Coronary artery (tissue), 2 donors: ENCODE data around the gene GRIK3.

Source experiments
- DNase-seq: peaks from one replicate; pipeline ENCODE4 v3.0.0-alpha.2; 2017; ENCODE audit warnings: low spot score
- H3K27ac ChIP-seq, 2 donors: fragments of 200-600 bp; sonication (generic); one replicate each; pipeline ENCODE4 v1.5.1; 2016 to 2019
- H3K4me3 ChIP-seq: fragments of 200-600 bp; sonication (generic); 2 replicates; pipeline ENCODE4 v1.5.1; 2016; ENCODE audit warnings: mild to moderate bottlenecking, moderate library complexity
- CTCF ChIP-seq: fragments of 200-600 bp; sonication (generic); IDR thresholded peaks from one replicate; pipeline ENCODE4 v1.5.1; 2019; ENCODE audit warnings: antibody characterized with exemption

GRIK3 gene

GRCh38 chr1:36845802-36846201 lies 188.5 kb downstream of the GRIK3 start:
- Histone ChIP-seq H3K4me3 (no peak overlapping the region), H3K27ac (no peak overlapping the region)
- TF ChIP-seq CTCF: no peak
- DNase-seq: no peak

- H3K4me3 ChIP-seq: no peak overlapping the region
- no peak for TF ChIP-seq CTCF
- no peak overlapping the region for H3K27ac ChIP-seq
- no peak for DNase-seq
Measured at GRCh38 chr1:36844917-36845316, 189.4 kb downstream of the GRIK3 start.

- Histone ChIP-seq H3K27ac (no peak overlapping the region), H3K4me3 (no peak overlapping the region)
- no peak for DNase-seq
- TF ChIP-seq CTCF: no peak
Measured at GRCh38 chr1:36843906-36844610, 190.3 kb downstream of the GRIK3 start.

GRCh38 chr1:36843027-36843426 lies 191.3 kb downstream of the GRIK3 start:
- Histone ChIP-seq H3K4me3 (no peak overlapping the region), H3K27ac (no peak overlapping the region)
- no peak for TF ChIP-seq CTCF
- no peak for DNase-seq

GRCh38 chr1:36842448-36842847 lies 191.9 kb downstream of the GRIK3 start:
- Histone ChIP-seq H3K27ac (no peak overlapping the region), H3K4me3 (no peak overlapping the region)
- DNase-seq: no peak
- no peak for TF ChIP-seq CTCF

GRCh38 chr1:36839485-36839884 lies 194.8 kb downstream of the GRIK3 start:
- DNase-seq: no peak
- Histone ChIP-seq H3K4me3 (no peak overlapping the region), H3K27ac (no peak overlapping the region)
- TF ChIP-seq CTCF: no peak

- DNase-seq: no peak
- TF ChIP-seq CTCF: no peak
- no peak overlapping the region for H3K4me3 ChIP-seq
Measured at GRCh38 chr1:36838888-36839287, 195.4 kb downstream of the GRIK3 start.

More at GRCh38 chr1:36838888-36839287, 195.4 kb downstream of the GRIK3 start:
- H3K27ac ChIP-seq: no peak overlapping the region
